HL-60/S4 treated with retinoic acid at 250 ng/mL for 4 days and 3 days (cell line): ENCODE data around the gene FAH.

Experiments used
- in situ Hi-C: fragments of 300-500 bp; cut with MboI; formaldehyde crosslinking; loops from 2 replicates; pipeline ENCODE4 v1.7.0; 2022; ENCODE audit warnings: low sequenced_read_pairs

FAH gene

DNA sequence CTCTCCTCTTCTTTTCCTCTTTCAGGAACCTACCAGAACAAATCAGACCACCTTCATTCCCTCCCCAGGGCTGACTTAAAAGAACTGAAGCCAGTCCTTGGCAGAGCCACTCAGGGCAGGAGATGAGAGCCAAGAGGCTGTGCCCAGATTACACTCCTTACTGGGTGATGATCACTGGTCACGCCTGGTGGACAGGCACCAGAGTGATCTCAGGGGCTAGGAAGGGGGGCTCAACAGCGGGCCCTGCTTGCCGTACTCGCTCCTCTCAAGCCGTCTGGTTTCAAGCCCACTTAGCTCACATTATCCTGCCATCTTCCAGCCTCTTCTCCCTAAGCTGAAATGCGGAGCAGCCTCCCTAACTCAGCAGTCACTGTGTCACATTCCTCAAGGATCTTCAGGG, 1.7 kb upstream of the FAH start:
- in situ Hi-C loops = loop anchor here (25.0 kb wide), 1 partner anchor 239 kb away; no protein-coding TSS in a partner anchor

DNA sequence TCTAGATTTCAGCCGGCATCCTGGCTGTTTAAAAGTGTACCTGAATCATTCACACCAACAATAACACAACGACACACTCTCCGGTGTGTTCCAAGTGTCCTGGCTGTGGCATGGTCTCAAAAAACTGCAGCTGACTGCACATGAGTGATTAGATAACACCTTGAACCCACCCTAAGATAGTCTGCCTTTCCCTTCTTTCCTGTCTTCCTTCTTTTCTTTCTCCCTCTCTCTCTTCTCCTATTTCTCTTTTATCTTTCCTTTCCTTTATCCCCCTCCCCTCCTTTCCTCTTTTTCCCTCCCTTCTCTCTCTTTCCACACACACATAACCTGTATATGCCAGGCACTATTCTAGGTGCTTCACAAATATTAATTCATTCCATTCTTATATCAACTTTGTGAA, 1.2 kb upstream of the FAH start:
- in situ Hi-C loops = loop anchor here (25.0 kb wide), 1 partner anchor 239 kb away; no protein-coding TSS in a partner anchor

DNA sequence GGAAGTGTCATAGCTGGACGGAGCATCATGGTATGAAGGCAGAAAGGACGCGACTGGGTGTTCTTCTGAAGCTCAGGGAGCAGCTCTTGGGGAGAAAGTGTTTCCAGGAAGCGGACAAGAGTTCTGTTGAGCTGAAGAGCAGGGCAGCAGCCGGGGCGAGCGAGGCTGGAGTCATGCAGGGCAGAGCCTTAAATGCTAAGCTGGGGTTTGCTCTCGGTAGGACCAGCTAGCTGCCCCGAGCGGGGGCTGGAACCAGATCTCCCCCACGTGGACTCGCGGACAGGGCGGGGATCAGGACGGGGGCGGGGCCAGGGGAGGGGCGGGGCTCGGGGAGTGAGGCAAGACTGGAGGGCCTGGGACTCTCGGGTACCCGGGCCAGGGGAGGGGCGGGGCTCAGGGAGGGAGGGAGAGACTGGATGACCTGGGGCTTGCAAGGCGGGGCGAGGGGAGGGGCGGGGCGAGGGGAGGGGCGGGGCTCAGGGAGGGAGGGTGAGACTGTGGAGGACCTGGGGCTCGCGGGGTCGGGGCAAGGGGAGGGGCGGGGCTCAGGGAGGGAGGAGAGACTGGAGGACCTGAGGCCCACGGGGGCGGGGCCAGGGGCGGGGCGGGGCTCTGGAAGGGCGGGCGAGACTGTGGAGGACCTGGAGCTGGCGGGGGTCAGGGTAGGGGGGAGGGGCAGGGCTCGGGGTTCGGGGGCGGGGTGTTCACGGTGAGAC, 461 bp upstream of the FAH start:
- in situ Hi-C loops = loop anchor here (25.0 kb wide), 1 partner anchor 240 kb away; no protein-coding TSS in a partner anchor

DNA sequence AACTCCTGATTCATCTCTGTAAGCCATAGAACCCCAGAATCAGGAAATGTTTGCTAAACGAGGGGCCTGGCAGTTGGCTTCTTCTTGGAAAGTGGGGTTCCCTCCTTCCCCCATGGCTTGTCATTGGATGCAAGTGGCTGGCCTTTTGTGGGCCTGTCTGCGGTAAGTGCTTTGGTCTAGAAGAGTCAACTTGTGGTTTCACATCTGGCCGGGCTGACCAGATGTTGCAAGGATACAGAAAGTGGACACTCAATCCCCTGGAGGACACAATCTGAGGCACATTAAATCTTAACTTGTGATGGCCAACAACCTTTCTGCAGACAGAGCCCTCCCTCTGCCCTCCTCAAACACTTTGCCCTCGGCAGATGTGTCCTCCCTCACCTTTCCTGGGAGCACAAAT, 1.1 kb downstream of the FAH start:
- in situ Hi-C loops = loop anchor here (25.0 kb wide), 1 partner anchor 242 kb away; no protein-coding TSS in a partner anchor

DNA sequence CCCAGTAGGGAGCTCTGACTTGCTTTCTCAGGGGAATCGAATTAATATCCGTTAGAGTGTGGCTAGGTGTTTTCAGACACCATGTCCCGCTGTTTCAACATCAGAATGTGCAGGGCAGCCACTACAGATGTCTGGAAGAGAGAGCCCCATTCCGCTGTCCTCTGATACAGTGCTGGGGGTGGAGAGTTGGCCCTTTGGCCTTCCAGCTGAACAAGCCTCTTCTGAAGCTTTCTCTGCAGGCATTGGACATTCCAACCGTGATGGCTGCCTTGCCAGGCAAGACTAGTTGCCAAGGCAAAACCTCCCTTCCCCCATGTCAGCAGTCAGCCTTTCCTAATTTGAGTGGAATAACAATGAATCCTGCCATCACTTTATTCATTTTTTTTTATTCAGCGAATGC, 1.5 kb downstream of the FAH start:
- in situ Hi-C loops = loop anchor here (25.0 kb wide), 1 partner anchor 242 kb away; no protein-coding TSS in a partner anchor

DNA sequence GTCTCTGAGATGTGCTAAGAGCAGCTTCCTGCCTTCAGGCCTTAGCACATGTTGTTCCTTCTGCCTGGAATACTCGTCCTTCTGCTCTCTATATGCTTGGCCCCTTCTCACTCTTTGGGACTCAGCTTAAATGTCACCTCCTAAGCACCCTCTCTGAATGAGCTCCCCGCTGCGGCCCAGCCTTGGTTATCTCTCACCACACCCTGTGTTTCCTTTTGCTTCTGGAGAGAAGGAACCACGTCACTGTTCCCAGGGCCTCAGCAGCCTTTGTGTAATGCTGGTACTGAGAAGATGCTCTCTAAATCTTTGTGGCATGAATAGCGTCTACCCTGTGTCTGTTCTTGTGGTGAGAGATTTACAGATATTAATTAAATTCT, 2.2 kb downstream of the FAH start:
- in situ Hi-C loops = loop anchor here (25.0 kb wide), 1 partner anchor 243 kb away; no protein-coding TSS in a partner anchor

DNA sequence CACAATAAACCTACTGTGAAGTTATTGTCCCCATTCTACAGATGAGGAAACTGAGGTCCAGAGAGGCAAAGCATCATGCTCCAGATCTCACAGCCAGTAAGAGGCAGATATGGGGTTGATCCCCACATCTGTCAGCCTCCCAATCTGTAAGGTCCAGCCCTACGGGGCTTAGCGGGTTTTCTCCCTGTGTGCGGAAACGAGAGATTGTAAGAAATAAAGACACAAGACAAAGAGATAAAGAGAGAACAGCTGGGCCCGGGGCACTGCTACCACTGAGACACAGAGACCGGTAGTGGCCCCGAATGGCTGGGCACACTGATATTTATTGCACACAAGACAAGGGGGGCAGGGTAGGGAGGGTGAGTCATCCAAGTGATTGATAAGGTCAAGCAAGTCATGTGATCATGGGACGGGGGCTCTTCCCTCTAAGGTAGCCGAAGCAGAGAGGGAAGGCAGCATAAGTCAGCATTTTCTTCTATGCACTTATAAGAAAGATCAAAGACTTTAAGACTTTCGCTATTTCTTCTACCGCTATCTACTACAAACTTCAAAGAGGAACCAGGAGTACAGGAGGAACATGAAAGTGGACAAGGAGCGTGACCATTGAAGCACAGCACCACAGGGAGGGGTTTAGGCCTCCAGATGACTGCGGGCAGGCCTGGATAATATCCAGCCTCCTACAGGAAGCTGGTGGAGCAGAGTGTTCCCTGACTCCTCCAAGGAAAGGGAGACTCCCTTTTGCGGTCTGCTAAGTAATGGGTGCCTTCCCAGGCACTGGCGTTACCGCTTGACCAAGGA, 2.8 kb downstream of the FAH start:
- in situ Hi-C loops = loop anchor here (25.0 kb wide), 1 partner anchor 243 kb away; no protein-coding TSS in a partner anchor

DNA sequence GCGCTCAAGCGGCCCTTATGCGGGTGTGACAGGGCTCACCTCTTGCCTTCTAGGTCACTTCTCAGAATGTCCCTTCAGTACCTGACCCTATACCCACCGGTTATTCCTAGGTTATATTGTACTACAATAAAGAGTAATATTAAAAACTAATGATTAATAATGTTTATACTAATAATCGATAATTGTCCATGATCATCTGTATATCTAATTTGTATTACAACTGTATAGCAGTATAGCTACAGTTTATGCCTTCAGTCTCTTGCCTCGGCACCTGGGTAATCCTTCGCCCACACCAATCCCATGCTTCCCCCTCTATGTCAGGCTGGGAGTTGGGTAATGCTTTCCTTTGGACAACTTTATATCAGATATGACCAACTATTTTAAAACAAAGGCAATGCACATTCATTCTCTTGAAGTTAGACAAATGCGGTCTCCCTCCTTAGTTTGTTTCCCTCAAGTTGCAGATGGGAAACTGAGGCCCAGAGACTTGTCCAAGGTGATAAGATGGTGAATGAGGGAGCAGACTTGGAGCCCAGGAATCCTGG, 3.4 kb downstream of the FAH start:
- in situ Hi-C loops = loop anchor here (25.0 kb wide), 1 partner anchor 244 kb away; no protein-coding TSS in a partner anchor

DNA sequence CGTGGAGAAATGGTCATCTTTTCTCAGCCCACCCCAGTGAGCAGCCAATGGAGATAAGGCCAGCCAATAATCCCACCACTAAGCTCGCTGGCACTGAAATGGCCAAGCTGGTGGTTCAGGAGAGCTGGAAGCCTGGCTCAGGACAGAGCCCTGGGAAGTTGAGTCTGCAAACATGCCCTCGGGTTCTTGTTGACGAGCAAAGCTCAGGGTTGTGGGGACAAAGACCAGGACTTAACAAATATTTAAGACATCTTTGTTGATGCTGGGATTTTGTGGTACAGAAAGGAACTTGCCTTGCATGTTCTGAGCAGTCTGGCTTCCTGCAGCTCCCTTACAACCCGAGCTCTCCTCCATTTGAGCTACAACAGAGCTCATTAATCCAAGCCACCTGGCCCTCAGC, 4.4 kb downstream of the FAH start:
- in situ Hi-C loops = loop anchor here (25.0 kb wide), 1 partner anchor 245 kb away; no protein-coding TSS in a partner anchor

DNA sequence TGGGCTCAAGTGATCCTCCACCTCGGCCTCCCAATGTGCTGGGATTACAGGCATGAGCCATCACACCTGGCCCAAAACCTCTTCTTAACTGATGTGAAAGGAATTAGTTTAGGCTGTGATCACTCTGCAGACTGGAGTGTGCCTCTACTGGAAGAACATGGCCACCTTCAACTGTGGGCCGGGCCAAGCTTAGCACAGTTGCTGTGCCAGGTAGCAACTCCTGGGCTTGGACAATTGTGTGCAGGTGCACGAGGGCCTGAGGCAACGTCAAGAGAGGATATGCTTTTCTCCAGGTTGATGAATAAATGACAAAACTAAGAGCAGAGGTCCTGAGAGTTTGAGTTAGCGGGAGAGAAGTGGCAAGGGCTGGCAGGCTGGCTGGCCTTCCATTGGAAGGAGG, 6.5 kb downstream of the FAH start:
- in situ Hi-C loops = loop anchor here (25.0 kb wide), 1 partner anchor 247 kb away; no protein-coding TSS in a partner anchor

DNA sequence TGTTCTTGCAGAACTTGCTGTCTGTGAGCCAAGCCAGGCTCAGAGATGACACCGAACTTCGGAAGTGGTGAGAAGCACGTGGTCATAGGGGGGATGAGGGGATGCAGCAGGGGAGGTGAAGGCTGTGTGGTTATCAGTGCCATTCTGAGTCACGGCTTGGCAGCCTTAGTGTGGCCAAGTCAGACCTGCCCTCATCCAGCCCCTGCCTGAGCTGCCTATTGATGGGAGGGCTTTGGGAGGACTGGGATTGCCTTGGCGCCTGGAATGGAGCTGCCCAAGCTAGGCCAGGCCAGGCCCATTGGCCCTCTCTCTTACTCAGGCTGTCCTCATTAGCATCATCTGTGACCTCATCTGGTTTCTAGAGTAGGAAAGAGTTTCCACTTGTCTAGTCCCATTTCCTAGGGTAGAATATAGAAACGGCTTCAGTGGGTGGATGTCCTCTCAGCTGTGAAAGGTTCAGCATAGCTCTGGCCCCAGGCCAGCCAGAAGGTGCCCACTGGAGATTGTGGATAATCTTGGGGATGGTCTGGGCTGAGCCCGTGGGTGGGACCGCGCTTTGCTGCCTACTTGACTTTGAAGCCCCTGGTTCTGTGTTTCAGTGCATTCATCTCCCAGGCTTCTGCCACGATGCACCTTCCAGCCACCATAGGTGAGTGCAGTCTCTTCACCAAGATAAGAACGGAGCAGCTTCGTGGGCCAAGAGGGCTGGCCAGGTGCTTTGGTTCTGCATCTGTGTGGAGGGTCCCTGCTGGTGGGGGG, 7.2 kb downstream of the FAH start:
- in situ Hi-C loops = loop anchor here (25.0 kb wide), 1 partner anchor 248 kb away; no protein-coding TSS in a partner anchor

DNA sequence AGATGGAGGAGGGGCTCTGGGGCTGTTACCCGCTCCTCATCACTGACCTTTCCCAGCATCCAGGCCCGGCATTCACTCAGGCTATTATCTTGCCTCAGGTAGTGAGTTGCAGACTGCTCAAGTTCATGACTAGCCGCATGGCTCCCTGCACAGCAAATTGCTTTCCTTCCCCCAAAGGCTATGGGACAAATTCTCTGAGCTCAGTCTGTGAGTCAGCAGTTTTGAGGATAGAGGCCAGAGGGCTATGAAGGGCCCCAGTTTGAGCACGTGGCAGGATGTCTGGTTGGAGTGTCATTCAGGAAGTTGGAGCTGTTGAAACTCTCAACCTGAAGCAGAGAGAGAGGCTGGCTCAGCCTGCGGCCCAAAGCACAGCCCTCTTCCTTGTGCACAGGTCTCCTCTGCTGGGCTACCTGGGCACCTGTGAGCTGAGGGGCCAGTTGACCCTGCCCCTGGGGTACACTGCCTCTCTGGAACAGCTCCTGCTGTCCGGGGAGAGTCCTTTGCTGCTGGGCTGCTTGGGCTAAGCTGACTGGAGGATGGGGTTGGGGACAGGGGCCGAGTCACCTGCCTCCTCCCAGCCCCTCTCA, 7.9 kb downstream of the FAH start:
- in situ Hi-C loops = loop anchor here (25.0 kb wide), 1 partner anchor 248 kb away; no protein-coding TSS in a partner anchor

DNA sequence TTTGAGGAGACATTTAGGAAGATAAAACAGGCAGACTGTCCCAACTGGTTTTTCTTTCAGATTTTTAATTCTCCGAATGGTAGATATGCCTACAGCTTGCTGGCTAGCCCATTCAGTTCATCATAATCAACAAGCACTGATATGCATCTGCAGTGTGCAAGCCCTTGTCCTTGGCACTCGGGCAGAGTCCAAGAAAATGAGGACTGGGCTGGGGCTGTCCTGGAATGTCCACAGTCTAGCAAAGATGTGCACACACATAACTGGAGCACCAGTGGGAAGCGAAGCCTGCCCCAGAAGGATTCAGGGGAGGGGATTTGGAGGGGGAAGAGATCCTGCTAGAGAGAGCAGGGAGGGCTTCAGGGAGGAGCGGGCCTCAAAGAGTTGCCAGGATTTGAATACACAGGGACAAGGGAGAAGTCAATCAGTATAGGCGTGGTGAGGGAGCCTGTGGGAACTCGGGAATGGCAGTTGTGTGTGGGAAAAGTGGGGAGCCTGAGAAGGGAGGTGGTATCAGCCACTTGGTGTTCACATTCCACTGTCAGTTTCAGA, 8.7 kb downstream of the FAH start:
- in situ Hi-C loops = loop anchor here (25.0 kb wide), 1 partner anchor 249 kb away; no protein-coding TSS in a partner anchor

DNA sequence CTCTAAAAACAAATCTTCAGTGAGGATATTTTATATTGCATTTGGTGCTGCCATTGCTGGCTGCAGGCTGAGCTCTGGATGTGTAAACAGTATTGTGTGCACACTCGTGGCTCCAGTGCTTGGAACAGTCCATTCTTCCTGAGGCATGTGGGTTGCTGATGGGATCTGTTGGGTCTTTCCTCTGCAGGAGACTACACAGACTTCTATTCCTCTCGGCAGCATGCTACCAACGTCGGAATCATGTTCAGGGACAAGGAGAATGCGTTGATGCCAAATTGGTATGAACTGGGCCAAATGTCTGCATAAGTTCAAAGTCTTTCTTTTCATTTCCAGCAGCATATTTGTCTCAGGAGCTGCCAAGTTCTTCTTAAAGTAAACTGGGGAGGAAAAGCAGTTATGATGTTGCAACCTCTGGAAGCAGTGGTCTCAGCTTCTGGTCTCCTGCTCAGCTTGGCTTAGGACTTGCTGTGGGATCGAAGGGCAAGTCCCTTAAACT, 9.3 kb downstream of the FAH start:
- in situ Hi-C loops = loop anchor here (25.0 kb wide), 1 partner anchor 250 kb away; no protein-coding TSS in a partner anchor

DNA sequence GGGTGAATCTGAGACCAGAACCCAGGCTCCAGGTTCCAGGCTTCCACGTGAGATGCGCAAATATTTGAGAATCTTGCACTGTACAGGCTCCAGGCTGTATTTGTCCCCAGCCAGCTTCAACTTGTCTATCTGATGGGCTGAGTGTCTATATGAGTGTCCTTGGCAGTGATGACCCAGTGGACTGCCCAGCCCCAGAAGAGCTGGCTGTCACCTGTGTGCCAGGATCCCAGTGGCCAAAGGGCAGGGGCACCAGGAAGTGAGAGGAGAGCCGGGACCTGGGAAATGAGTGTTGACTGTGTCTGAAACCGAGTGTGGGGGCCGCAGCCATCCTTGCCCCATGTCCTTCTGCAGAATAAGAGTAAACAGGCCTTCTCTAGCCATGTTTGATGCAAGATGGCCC, 10.4 kb downstream of the FAH start:
- in situ Hi-C loops = loop anchor here (25.0 kb wide), 1 partner anchor 251 kb away; no protein-coding TSS in a partner anchor

DNA sequence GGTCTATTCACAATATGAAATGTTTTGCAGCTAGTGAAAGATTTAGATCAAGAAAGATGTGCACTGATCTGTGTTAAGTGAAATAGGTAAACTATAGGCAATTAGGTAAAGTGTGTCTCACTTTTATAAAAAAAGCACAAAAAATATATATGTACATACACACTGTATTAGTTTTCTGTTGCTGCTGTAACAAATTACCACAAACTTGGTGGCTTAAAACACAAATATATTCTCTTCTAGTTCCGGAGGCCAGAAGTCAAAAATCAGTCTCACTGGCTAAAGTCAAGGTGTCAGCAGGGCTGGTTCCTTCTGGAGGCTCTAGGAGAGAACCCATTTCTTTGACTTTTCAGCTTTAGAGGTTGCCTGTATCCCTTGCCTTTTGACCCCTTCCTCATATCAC, 11.1 kb downstream of the FAH start:
- in situ Hi-C loops = loop anchor here (25.0 kb wide), 1 partner anchor 252 kb away; no protein-coding TSS in a partner anchor

DNA sequence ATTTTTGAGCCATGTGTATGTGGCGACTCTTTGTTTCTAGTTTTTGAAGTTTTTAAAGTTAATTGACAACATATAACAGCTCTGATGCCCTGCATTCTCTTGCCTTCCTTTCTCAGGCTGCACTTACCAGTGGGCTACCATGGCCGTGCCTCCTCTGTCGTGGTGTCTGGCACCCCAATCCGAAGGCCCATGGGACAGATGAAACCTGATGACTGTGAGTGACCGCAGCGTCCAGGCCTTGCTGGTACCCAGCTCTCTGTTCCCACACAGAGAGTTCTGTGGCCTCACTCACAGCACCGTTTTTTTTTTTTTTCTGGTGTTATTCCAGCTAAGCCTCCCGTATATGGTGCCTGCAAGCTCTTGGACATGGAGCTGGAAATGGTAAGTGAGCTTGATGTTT, 15.1 kb downstream of the FAH start:
- in situ Hi-C loops = loop anchor here (25.0 kb wide), 1 partner anchor 256 kb away; no protein-coding TSS in a partner anchor

DNA sequence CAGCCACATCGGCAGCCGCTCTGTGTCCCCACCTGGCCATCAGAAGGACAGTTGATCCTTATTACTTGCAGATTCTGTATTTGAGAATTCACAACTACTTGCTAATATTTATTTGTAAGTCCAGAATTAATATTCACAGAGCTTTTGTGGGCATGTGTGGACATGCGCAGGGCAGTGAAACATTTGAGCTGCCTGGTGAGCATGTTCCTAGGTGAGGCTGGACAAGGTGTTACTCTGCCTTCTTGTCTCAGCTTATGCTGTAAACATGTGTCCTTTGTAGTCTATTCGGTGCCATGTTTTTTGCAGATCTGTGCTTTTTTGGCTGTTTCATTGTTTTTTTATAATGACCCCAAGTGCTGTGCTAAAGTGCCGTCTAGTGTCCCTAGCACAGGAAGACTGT, 15.6 kb downstream of the FAH start:
- in situ Hi-C loops = loop anchor here (25.0 kb wide), 1 partner anchor 256 kb away; no protein-coding TSS in a partner anchor

DNA sequence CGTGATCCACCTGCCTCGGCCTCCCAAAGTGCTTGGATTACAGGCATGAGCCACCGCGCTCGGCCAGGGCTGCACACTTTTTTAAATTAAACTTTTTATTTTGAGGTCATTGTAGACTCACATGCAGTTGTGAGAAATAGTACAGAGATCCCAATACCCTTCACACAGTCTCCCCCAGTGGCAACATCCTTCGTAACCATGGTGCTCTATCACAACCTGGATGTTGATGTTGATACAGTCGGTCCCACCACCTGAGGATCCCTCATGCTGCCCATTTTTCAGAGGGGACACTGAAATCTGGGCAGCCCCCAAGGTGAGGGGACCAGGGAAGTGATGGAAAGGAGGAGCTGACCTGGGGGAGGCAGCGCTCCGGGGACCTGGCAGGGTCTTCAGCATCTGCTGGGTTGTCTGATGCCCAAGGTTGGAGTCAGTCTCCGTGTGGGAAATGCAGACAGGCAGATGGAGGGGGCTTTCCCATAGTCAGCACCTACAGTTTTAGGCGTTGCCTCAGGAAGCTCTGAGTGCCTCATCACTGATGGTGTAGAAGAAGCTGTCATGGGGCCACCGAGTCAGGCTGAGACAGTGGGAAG, 17.1 kb downstream of the FAH start:
- in situ Hi-C loops = loop anchor here (25.0 kb wide), 1 partner anchor 258 kb away; no protein-coding TSS in a partner anchor
